LNCaP clone FGC (cell line): ENCODE data around the gene PCDHGB3.

Experiments
- DNase-seq: peaks from one replicate; pipeline ENCODE4 v3.0.0-alpha.2; 2011; ENCODE audit warnings: low read depth
- H3K4me3 ChIP-seq: 2 replicates; pipeline ENCODE4 v1.5.1; 2011; ENCODE audit warnings: mild to moderate bottlenecking, low read depth, low read length, control low read depth
- CTCF ChIP-seq: IDR thresholded peaks from 2 replicates; pipeline ENCODE4 v1.5.1; 2012; ENCODE audit warnings: mild to moderate bottlenecking; ENCODE audit not compliant: control insufficient read depth, insufficient read depth; ENCODE audit errors: extremely low read depth

PCDHGB3 gene

DNA sequence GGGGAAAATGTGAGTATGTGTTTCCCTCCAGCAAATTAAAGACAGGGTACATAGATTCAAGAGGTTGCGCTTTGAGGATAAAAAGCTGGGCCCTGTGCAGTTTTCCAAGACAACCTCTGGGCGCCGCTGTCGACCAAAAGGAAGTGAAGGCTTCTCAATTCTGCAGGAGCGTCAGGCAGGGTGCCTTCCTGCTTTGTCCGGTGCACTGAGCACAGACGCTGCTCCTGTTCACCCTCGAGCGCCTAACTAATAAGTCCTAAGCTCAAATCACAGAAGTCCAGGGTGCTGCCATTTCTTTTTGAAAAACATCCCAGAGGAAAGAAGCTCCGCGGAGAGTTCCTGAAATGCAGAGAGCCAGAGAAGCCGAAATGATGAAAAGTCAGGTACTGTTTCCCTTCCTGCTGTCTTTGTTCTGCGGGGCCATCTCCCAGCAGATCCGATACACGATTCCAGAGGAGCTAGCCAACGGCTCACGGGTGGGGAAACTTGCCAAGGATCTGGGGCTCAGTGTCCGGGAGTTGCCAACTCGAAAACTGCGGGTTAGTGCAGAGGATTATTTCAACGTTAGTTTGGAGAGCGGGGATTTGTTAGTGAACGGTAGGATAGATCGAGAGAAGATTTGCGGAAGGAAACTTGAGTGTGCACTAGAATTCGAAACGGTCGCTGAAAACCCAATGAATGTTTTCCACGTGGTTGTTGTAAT lies 20.0 kb upstream of the PCDHGB3 start, which contains the start of gene PCDHGB1:
Gene PCDHGB1, plus strand, starts transcription at position 183 of the 703 bp plus-strand sequence. Its CDS starts 162 bp downstream, at position 345.
- DNase-seq, result peak; percentile 73
- peak; percentile 78 for TF ChIP-seq CTCF
- peak within 1 kb of the TSS; percentile 66 for H3K4me3 ChIP-seq

GRCh38 chr5:141351591-141351990 lies 18.5 kb upstream of the PCDHGB3 start:
- TF ChIP-seq CTCF, result no peak
- H3K4me3 ChIP-seq, result no peak overlapping the region
- DNase-seq, result no peak

- H3K4me3 ChIP-seq, result peak within 1 kb of the TSS; percentile 28; the same call in 1 of the 2 replicates
- no peak for DNase-seq
- TF ChIP-seq CTCF, result no peak
Observed at GRCh38 chr5:141354900-141355469, 15.1 kb upstream of the PCDHGB3 start, which contains the start of gene PCDHGA4. TSS of gene PCDHGA4 (plus strand) at chr5:141355021. CDS start at chr5:141355108, 87 bp downstream.

DNA sequence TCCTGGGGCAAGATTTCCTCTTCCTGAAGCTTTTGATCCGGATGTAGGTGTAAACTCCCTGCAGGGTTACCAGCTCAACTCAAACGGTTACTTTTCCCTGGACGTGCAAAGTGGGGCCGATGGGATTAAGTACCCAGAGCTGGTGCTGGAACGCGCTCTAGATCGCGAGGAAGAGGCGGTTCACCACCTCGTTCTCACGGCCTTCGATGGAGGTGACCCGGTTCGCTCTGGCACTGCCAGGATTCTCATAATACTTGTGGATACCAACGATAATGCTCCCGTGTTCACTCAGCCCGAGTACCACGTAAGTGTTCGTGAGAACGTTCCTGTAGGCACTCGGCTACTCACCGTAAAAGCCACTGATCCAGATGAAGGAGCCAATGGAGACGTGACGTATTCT lies 14.4 kb upstream of the PCDHGB3 start:
- no peak overlapping the region for H3K4me3 ChIP-seq
- TF ChIP-seq CTCF, result no peak
- no peak for DNase-seq

- no peak for DNase-seq
- no peak for TF ChIP-seq CTCF
- no peak overlapping the region for H3K4me3 ChIP-seq
Observed at GRCh38 chr5:141356133-141356532, 13.9 kb upstream of the PCDHGB3 start.

DNA sequence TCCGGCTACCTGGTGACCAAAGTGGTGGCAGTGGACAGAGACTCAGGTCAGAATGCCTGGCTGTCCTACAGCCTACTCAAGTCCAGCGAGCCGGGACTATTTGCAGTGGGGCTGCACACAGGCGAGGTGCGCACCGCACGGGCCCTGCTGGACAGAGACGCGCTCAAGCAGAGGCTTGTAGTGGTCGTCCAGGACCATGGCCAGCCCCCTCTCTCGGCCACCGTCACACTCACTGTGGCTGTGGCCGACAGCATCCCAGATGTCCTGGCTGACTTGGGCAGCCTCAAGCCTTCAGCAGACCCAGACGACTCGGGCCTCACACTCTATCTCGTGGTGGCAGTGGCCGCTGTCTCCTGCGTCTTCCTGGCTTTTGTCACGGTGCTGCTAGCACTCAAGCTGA lies 13.1 kb upstream of the PCDHGB3 start:
- DNase-seq, result no peak
- no peak overlapping the region for H3K4me3 ChIP-seq
- TF ChIP-seq CTCF, result no peak
